Body of pancreas (tissue), 4 donors: ENCODE results near the gene TCF7L1.
"Not testable (repeated sequence)": the region's sequence is repeated elsewhere in the genome, so short reads cannot be mapped to it uniquely, and the experiment has no call there.

ENCODE experiments used
- POLR2A ChIP-seq, 3 donors: fragments of 450-650 bp; IDR thresholded peaks; one replicate each; pipeline ENCODE4 v1.6.1; 2016; ENCODE audit warnings: antibody characterized with exemption in 3 of 3, mild to moderate bottlenecking in 2 of 3
- TF ChIP-seq, protein P1 (sequence below), 7 experiments: fragments of 450-650 bp in 4 of 7; fragments of 200-600 bp in 3 of 7; sonication (generic) in 3 of 7; IDR thresholded peaks; one replicate each; pipeline ENCODE4 v1.5.1; 2016 to 2019; ENCODE audit warnings: antibody characterized with exemption in 7 of 7

DNA sequence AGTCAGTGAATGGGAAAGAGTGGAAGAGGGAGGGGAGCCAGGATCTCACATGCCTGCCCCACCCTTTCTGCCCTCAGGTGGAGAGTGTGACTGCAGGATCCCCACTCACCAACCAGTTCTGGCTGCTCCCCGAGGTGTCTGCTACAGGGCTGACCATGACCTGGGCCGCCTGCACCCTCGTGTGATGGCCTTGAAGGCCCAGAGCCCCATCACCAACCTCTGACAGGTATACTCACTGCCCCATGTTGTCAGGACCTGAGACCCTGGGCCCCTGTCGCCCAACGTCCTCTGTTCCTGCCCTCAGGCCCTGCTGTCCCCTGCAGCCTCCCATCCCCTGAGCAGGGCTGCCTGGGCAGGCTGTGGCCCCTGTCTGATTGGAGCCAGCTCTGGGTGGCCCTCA is 182.7 kb downstream of the TCF7L1 start:
- TF ChIP-seq POLR2A (IDR thresholded peaks at IDR 0.05) = not testable (repeated sequence)
- TF ChIP-seq, protein P1, sequence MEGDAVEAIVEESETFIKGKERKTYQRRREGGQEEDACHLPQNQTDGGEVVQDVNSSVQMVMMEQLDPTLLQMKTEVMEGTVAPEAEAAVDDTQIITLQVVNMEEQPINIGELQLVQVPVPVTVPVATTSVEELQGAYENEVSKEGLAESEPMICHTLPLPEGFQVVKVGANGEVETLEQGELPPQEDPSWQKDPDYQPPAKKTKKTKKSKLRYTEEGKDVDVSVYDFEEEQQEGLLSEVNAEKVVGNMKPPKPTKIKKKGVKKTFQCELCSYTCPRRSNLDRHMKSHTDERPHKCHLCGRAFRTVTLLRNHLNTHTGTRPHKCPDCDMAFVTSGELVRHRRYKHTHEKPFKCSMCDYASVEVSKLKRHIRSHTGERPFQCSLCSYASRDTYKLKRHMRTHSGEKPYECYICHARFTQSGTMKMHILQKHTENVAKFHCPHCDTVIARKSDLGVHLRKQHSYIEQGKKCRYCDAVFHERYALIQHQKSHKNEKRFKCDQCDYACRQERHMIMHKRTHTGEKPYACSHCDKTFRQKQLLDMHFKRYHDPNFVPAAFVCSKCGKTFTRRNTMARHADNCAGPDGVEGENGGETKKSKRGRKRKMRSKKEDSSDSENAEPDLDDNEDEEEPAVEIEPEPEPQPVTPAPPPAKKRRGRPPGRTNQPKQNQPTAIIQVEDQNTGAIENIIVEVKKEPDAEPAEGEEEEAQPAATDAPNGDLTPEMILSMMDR (IDR thresholded peaks at IDR 0.05) = not testable (repeated sequence)
